NOMO-1 treated with DMSO at 0.1 percent for 48 hours (cell line): Measurements from ENCODE around the gene KRTAP9-9.
"Not testable (repeated sequence)": the region's sequence is repeated elsewhere in the genome, so short reads cannot be mapped to it uniquely, and the experiment has no call there.

ENCODE experiments used
- DNase-seq: peaks from one replicate; lab custom pipeline; 2025; ENCODE audit not compliant: unreplicated experiment; lab: John Stamatoyannopoulos, UW

KRTAP9-9 gene

DNA sequence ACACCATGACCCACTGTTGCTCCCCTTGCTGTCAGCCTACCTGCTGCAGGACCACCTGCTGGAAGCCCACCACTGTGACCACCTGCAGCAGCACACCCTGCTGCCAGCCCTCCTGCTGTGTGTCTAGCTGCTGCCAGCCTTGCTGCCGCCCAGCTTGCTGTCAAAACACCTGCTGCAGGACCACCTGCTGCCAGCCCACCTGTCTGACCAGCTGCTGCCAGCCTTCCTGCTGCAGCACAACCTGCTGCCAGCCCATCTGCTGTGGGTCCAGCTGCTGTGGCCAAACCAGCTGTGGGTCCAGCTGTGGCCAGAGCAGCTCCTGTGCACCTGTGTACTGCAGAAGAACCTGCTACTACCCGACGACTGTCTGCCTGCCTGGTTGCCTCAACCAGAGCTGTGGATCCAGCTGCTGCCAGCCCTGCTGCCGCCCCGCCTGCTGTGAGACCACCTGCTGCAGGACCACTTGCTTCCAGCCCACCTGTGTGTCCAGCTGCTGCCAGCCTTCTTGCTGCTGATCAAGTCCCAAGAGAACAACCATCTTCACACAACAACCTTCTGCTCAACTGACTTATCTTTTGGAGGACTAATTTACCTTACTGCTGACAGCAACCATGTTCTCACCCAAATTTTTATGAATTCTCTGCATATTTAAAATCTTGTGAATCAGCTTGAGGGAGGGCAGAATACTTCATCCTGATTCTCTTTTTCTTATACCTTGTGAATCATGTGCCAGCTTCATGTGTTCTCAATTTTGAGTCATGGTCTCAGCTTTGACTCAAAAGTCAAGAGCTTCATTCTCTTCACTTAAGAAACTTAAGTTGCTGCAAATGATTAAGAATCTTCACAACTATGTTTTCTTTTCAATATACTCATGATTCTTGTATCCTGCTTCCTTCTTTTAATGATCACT is at the start of gene KRTAP9-9:
Gene KRTAP9-9 (plus strand): TSS at position 4 of the 910 bp plus-strand sequence.
- not testable (repeated sequence) for DNase-seq

GRCh38 chr17:41211845-41212466 is 43.2 kb upstream of the KRTAP9-9 start:
- no peak for DNase-seq

- no peak for DNase-seq
These were observed 42.5 kb upstream of the KRTAP9-9 start for GRCh38 chr17:41212524-41213169.

- no peak for DNase-seq
These were observed 39.5 kb upstream of the KRTAP9-9 start for GRCh38 chr17:41215681-41216080.

GRCh38 chr17:41223821-41224220 is 31.4 kb upstream of the KRTAP9-9 start:
- no peak for DNase-seq

- no peak for DNase-seq
These were observed 29.1 kb upstream of the KRTAP9-9 start for GRCh38 chr17:41226051-41226450.

GRCh38 chr17:41226598-41227095 is 28.5 kb upstream of the KRTAP9-9 start, which contains the start of gene KRTAP9-2:
Gene KRTAP9-2 (plus strand): TSS chr17:41226648. CDS start chr17:41226655, 7 bp downstream.
- DNase-seq: not testable (repeated sequence)

DNA sequence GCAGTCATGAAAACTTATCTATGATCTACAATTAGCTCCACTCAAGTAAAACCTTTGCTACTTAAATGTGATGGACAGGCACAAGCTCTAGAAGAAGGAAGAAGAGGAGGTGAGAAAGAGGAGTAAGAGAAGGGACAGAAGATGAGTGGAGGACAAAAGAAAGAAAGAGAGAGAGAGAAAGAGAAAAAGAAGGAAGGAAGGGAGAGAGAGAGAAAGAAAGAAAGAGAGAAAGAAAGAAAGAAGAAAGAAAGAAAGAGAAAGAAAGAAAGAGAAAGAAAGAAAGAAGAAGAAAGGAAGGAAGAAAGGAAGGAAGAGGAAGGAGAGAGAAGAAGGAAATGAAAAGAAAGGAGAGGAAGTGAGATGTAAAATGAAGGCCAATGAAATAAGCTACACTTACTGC is 25.1 kb upstream of the KRTAP9-9 start:
- DNase-seq: no peak

GRCh38 chr17:41231731-41232130 is 23.5 kb upstream of the KRTAP9-9 start:
- DNase-seq: no peak

GRCh38 chr17:41232399-41233105 is 22.6 kb upstream of the KRTAP9-9 start, which contains the start of gene KRTAP9-3:
Gene KRTAP9-3 (plus strand): TSS chr17:41232449. CDS start chr17:41232502, 53 bp downstream.
- not testable (repeated sequence) for DNase-seq

GRCh38 chr17:41237116-41237515 is 18.1 kb upstream of the KRTAP9-9 start:
- not testable (repeated sequence) for DNase-seq

GRCh38 chr17:41237949-41238437 is 17.2 kb upstream of the KRTAP9-9 start, which contains the start of gene KRTAP9-8:
Gene KRTAP9-8 (plus strand): TSS chr17:41237999. CDS start chr17:41238052, 53 bp downstream.
- not testable (repeated sequence) for DNase-seq

DNA sequence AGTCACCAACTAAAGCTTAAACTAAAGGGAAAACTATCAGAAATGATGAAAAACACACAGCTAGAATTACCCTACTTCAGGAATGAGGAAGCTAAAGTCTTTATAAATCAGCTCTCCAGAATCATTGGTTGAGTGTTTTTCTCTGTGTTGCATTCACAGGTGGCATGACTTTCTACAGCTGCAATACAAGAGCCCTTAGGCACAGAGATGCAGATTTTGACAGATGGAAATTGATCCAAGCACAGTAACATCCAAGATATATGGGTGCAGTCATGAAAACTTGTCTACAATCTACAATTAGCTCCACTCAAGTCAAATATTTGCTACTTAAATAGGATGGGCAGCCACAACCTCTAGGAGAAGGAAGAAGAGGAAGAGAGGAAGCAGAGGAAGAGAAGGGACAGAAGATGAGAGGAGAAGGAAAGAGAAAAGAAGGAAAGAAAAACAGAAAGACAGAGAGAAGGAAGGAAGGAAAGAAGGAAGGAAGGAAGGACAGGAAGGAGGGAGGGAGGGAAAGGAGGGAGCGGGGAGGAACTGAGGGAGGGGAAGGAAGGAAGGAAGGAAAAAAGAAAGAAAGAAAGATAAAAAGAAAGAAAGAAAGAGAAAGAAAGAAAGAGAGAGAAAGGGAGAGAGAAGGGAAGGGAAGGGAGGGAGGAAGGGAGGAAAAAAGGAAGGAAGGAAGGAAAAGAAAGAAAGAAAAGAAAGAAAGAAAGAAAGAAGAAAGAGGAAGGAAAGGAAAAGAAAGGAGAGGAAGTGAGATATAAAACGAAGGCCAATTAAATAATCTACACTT is 8.0 kb upstream of the KRTAP9-9 start:
- not testable (repeated sequence) for DNase-seq

GRCh38 chr17:41249637-41250240 is 5.4 kb upstream of the KRTAP9-9 start, which contains the start of gene KRTAP9-4:
Gene KRTAP9-4 (plus strand): TSS chr17:41249687. CDS start chr17:41249721, 34 bp downstream.
- not testable (repeated sequence) for DNase-seq

GRCh38 chr17:41251261-41251660 is 3.9 kb upstream of the KRTAP9-9 start:
- no peak for DNase-seq

GRCh38 chr17:41254861-41255260 is 323 bp upstream of the KRTAP9-9 start:
- no peak for DNase-seq

DNA sequence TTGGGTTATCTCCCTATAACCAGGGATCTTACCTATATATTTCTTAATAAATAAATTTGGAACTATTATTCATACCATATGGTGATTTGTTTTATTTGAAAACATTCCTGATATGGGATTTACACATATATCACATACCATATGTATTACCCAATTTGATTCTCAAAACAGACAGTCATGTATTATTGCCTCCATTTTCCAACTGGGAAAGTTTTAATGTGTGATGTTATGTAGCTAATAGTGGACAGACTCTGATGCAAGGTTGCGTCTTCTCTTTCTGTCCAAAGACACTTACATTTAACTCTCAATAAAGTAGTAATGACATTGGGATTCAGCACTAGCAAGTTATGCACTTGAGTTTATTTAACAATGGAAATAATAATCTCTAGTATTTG is 1.1 kb downstream of the KRTAP9-9 start:
- DNase-seq: no peak

GRCh38 chr17:41258406-41258805 is 3.2 kb downstream of the KRTAP9-9 start:
- DNase-seq: no peak

DNA sequence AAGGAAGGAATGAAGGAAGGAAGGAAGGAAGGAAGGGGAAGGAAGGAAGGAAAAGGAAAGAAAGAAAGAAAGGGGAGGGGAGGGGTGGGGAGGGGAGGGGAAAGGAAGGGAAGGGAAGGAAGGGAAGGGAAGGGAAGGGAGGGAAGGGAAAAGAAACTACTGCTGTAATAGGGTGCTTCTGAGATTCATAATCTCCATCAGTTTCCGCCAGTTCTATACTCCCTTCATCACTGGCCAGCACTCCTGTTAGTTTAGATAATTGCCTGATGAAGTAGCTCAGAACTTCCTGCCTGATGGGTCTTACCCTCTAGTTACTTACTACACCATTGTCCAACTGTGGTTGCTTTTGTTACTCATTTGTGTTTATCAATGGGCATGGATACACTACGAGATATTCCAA is 8.0 kb downstream of the KRTAP9-9 start:
- DNase-seq: no peak
